GM21360 (cell line): Measurements from ENCODE around the gene HLA-DMA.
A peak's percentile ranks its signal among the peaks of the same experiment; 100 is the strongest.

Source experiments
- ATAC-seq: cut with Tn5 transposase; IDR thresholded peaks from one replicate; pipeline ENCODE4 v1.9.1; 2021; ENCODE audit warnings: mild to moderate bottlenecking, moderate library complexity; ENCODE audit not compliant: unreplicated experiment

Gene HLA-DMA

DNA sequence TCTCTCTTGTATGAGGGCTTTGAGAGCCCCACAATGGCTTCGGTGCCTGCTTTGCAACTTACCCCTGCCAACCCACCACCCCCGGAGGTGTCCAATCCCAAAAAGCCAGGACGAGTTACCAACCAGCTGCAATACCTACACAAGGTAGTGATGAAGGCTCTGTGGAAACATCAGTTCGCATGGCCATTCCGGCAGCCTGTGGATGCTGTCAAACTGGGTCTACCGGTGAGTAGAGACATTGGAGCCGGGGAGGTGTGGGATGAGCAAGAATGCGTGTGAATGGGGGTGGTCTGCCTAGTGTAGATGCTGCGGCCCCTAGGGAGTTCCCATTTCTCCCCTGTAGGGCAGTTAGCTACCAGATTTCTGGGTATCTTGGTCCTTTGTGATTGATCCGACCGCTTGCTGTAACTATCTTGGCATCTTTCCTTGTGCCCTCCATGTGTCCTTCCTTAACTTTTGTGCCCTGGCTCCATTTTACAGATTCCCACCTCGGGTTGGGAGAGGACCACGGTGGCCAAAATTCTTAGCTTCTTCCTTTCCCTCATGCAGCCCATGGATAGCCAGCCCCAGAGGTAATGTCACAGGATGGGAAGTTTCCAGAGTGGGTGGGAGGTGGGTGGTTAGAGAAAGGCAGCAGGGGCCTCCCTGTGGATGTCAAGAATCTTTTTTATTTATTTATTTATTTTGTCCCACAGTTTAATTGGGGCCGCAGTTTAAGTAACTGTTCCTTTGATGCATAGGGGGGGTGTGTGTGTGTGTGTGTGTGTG lies 21.8 kb upstream of the HLA-DMA start:
- ATAC-seq = no peak

DNA sequence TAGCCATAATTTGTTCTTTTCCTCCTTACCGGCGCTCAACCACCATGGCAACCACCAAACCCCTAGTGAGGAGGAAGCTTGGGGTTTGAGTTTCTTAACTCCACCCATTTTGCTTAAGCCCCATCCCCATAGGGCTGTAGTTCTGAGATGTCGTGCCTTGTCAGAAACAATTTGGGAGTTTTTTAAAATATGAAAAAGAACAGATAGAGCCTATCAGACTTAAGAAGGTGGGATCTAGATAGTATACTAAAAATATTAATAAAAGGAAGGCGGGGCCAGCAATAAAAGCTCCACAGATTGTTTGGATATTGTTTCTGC lies 21.1 kb upstream of the HLA-DMA start:
- ATAC-seq = no peak

DNA sequence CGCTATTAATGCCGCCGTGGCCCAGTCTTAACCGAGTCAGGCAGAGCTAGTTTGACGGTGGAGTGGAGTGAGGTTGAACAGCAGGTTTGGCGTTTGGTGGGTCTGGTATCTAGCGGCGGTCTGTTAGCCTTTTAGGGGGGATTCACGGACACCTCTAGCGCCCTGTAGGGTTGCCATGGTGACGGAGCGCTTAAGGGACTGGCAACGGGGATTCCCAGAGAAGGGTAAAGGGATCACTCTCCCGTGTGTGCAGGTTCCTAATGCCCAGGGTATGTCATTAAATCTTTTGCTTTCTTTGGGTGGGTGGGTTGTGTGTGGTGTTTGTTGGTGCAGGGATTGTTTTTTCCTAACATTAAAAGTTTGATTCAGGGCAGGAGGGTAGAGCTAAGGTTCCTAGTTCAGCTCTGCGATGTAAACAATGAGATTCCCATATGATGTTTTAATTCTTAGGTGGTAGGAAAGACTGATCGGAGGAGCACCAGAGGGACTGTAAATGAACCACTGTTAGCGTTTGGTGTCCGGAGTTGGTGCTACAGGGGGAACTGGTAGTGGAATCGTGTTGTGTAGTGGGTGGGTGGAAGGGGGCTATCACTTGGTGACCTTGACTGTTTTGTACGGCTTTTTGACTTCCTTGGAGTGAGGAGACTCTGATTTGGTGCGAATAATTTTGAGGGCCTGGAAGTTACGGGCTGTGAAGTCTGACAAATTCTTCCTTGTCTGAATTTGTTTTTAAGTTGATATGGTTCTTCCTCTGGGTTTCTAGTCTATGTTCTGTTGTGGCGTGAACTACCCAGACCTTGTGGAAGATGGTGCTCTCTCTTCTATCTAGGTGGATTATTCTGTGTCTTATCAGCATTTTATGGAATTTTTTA lies 20.5 kb upstream of the HLA-DMA start:
- no peak for ATAC-seq

DNA sequence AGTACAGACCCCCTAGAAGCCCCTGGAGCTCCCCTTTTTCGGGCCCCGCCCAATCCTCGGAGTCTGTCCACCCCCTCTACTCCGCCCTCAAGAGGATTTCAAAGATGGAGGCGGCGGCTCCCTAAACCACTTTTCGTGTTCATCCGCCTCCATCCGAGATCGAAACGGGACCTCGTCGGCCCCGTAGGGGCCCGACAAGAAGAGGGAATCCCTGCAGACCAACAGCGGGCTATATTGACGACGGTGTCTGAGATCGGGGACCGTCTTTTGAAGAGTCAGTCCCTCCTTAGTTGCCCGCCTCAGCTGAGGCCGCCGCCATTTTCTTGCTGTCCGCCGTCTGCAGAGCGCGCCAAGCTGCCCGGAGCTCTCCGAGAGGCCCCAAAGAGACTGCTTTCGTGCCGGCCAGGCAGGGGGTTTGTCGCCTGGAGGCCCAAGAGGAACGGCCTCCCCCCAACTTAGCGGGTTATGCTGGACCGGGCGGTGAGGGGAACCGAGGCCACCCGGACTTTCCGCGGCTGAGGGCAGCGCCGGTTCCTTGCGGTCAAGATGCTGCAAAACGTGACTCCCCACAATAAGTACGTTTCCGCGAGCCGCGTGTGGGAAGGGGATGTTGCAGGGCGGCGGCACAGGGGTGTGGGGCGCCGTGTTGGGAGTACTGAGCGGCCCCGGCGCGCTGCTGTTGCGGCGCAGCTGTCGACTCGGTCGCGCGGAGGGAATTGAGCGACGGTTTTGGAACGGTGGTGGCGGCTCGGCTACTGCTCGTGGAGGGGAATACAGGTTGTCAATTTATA lies 19.7 kb upstream of the HLA-DMA start:
- no peak for ATAC-seq

DNA sequence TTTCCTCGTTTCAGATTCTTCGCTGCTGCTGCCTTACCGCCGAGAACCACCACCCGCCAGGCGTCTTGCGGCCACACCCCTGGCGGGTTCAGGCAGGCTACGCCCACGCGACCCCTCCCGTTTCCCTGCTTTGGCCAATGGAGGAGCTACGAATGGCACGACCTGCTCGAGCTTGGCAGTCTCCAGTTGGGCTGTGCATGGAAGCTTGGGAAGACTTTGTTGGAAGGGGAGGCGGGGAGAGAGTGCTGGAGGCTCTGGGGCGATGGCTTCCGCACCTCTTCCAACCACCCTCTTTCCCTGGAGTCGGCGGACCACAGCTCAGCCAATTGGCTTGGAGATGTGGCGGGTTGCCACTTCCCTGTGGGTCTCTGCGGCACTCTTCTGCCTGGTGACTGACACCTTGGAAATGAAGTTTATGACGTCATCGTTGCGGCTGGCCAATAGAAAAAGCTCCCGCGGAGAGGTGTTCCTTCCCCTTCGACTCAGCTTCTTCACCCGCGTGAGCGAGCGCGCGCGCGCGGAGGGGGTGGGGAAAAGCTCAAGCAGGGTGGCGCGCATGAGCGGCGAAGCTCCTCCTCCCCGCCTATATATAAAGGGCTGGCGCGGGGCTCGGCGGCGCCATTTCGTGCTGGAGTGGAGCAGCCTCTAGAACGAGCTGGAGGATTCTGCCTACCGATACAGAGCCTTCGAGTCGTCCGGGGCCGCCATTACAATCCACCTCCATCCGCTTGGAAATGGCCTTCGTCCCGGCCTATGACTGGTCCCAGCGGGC lies 18.9 kb upstream of the HLA-DMA start:
- peak; percentile 36 for ATAC-seq

DNA sequence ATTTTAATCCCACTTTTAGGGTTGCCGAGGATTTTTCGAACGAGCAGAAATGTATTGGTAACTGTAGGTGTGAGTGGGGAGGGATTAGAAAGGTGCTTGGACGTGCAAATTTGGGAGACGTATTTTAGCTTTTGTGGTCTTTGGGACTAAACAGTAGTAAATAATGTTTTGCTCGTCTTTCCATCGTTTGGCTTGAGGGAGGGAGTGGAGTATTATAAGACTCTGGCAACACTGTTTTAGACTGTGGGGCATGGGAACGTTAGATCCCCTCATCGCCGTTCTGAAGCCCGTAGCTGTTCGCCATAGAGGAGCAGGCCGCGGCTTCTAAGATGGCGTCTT lies 18.3 kb upstream of the HLA-DMA start:
- no peak for ATAC-seq

DNA sequence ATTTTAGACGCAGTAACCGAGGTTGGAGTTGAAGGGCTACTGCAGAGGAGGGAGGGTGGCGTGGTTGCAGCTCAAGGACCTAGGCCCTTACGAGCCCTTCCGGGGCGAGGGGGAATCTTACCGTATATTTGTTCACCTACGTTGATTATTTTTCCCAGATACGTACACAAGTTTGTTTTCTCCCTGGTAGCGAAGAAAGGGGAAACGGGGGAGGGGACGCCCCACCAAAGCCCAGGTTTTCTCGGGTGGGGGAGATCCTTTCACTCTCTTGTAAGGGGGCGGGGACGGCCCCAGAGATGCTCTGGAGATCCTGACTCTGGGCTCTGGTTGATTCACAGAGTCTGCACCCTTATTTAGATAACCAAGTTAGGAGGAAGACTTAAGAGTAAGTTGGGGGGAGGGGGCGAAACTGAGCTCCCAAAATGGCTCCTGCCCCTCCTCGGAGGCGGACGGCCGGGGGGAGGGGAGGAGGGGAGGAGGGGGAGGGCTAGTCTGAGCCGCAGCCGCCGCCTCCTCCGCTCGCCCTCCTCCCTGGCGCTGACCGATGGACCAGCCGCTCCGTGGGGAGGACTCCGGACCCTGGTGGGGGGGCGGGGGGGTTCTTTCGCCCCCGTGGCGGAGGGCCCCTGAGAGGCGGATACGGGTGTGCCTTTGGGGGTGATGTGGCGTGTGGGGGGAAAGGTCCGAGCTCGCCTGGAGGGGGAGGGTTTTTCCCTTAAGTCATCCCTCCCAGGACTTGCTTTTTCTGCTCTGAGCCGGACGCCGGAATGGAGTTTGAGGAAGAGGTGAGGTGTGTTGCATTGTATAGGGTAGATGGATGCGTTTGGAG lies 17.7 kb upstream of the HLA-DMA start:
- ATAC-seq = no peak

DNA sequence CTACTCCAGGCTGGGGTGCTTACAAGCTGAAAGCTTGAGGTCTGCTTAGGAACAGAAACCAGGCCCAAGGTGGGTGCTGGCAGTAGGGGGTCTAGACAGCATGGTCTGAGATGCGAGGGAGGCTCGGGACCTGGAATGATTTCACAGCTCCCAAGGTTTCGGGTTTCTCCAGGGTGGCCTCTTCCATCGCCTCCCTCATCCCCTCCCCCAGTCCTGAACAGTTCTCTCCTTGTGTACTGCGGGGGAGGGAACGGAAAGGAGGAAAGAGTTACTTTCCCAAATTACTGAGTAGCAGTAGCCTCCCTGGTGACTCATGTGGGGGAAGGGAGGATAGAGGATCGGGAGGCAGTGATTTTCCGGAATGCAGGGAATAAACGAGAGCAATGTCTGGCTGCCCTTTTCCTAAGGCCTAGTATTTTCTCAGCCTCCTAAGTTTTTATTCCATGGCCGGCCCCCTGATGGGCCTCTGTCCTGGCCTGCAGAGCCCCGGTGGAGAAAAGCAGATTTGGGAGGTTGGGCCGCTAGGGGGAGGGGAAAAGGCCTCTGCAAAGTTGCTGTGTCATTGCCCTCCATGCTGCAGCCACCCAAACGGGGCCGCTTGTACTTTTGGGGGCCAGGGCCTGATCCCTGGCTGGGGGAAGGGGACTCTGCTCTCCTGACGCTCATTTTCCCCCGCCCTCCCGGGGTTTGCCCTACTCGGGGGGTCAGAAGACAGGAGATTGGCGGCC lies 17.0 kb upstream of the HLA-DMA start:
- no peak for ATAC-seq

DNA sequence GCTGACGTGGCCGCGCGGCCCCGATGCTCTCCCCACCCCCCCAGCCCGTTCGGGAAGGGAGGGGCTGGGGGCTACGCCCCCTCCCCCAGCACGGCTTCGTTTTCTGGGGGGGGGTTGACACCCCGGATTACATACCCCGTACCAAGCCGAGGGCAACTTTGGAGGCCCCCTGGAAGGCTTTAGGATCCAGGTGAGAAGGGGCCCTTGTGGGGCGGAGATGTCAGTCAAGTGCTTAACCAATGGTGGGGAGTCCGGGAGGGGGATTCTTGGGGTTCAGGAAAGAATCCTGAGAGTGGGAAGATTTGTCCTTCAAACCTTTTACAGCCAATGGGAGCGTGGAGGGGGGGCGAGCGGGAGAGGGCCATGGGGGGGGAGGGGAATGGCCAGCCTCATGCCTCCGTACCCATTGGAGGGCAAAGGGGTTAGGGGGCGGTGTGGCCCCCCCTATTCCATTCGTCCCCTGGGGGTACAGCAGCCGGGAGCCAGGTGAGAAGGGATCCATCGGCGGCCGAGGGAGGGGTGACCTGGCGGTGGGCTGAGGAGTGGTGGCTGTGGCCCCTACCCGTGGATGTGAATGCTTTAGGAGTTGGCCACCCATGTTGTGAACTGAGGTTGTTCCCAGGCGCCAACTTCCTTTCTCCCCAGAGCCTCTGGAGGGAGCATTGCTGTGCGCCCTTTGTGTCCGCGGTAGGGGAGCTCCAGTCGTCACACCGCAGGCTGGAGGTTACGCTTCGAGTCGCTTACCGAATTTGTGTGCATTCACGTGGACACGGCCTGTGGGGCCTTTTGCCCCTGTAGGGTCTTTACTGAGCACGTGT lies 16.2 kb upstream of the HLA-DMA start:
- no peak for ATAC-seq

DNA sequence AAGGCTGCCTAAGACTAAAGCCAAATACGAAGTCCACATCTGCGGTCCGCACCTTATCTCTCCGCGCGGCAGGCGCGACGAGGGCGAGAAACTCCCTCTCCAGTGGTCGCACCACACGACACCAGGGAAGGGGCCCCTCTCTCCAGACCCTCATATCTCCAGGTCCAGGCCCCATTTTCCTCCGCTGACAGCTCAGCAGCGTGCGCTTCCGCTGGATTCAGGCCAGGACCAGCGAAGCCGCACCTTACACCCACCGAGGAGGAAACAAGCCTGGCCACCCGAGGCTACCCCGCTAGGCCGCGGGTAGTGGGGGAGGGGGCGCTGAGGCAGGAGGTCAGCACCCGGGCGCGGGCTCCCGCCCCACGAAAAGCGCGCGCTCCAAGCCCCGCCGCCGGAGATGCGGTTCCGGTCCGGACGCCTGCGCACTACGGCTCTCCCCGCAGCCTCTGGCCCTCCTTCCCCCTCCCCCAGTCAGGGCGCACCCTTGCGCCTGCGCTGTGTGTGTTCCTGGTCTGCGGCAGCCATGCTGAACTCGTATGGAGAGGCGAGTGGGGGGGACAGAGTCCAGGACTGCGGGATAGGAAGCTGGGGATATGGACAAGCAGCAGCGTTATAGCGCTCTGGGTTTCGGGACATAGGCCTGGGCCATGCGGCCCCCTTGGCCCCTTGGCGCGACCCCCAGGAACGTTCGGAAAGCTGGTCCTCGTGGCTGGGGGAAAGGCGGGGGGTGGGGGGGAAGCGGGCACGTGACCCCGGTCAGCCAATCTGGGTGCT lies 15.4 kb upstream of the HLA-DMA start, which contains the start of gene BRD2:
TSS of gene BRD2 (plus strand) at position 502 of the 774 bp plus-strand sequence. CDS start 4,305 bp downstream, outside the sequence.
- ATAC-seq = no peak

DNA sequence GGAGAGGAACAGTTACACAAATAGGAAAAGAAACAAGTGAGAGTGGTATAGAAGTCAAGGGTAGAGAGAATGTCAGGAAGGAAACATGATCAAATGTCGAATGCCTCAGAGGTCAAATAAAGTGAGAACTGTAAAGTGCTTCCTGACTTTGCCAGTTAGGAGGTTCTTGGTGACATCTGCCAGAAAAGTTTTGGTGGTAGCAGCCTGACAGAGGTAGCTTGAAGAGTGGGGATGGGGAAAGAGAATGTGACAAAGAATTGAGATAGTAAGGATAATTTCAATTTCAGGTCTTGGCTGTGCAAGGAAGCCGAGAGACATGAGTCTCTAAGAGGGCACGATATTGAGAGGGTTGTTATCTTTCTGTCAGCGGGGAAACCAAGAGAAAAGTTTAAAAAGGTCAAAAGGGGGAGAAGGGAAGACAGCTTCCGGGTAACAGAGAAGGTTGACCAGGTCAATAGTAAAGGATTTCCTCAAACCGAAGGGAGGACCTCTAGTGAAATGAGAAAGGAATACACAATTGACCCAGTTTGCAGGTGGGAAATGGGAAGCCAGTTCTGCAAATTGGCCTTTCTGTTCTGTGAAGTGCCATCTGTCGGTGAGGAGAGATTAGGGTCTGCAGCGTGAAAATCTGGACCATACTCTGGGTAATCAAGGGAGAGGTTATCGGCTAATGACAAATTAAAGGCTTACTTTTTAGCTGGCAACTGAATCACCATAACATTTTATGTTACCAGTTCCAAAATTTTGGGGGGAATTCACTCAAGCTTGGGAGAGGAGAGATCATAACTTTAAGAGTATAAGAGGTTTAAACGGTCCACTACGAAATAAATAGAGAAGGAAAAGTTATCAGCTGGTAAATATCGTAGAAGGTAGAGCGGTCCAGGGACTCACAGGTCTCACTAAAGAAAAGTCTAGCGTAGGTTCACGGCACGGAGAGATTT lies 14.5 kb upstream of the HLA-DMA start:
- ATAC-seq = no peak

DNA sequence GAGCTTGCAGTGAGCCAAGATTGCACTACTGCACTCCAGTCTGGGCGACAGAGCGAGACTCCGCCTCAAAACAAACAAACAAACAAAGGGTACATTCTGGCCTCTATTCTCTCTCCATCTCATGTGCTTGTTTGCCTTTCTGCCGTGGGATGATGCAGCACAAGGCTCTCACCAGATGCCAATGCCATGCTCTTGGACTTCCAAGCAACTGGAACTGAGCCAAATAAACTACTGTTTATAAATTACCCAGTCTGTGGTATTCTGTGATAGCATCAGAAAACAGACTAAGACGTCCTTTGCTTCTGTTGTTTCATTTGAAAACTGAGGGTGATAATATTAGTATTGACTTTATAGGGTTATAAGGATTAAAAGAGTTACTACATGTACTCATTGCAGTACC lies 11.9 kb upstream of the HLA-DMA start:
- no peak for ATAC-seq

DNA sequence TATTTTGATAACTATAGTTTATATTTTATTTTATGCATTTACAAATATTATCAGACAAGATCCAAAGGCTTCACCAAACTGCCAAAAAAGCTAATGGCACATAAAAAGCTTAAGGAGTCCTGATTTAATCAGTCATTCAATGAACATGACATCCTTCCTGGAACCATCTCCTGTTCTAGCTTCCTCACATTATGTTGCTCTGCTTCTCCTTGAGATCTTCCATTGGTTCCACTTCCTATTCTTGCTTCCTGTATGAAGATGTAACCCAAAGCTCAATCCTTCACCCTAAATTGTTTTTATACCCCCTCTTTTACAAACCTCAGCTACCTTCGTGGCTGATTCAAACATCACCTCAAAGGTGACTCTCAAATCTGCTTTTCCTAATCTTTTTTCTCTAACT lies 11.0 kb upstream of the HLA-DMA start:
- no peak for ATAC-seq

DNA sequence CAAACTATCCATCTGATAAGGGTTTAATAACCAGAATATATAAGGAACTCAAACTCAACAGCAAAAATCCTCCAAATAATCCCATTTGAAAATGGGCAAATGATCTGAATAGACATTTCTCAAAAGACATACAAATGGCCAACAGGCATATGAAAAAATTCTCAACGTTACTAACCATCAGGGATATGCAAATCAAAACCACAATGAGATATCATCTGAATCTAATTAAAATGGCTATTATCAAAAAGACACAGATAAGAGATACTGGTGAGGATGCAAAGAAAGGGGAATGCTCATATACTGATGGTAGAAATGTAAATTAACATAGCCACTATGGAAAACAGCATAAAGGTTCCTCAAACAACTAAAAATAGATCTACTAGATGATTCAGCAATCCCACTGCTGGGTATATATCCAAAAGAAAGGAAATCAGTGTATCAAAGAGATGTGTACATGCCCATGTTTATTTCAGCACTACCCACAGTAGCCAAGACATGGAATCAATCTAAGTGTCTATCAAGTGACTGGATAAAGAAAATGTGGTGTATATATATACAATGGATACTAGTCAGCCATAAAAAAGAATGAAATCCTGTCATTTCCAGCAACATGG lies 9.4 kb upstream of the HLA-DMA start:
- ATAC-seq = no peak

DNA sequence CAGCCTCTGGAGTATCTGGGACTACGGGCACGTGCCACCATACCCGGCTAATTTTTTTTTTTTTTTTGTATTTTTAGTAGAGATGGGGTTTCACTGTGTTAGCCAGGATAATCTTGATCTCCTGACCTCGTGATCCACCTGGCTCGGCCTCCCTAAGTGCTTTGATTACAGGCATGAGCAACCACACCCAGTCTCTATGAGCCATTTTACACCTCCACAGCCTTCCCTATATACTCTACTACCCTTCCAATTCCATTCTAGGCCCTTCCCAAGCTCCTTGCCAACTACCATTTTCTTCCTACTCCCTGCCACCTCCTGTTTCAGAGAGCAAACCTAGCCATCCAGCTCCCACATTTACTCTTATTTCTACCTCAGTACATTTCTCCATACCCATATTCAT lies 7.7 kb upstream of the HLA-DMA start:
- no peak for ATAC-seq

DNA sequence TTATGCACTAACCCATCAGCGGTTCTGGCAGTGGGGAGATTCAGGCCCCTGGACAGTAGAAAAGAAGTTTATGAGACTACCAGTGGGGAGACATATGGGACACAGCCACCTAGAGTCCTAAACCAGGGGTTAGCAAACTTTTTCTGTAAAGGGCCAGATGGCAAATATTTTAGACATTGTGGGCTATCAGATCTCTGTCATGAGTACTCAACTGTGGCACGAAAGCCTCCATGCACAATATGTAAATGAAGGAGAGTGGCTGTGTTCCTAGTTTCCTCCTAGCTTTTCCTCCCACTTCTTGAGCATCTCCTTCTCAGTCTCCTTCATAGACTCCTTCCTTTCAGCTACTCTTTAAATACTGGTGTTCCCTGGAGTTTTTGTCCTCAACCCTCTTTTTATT lies 3.3 kb upstream of the HLA-DMA start:
- no peak for ATAC-seq
